Ishikawa (cell line): ENCODE measurements around the gene EPPIN.

Source experiments
- CEBPB ChIP-seq: IDR thresholded peaks from 2 replicates; pipeline ENCODE4 v1.6.1; 2012
- CREB1 ChIP-seq: IDR thresholded peaks from 2 replicates; pipeline ENCODE4 v1.6.1; 2012; ENCODE audit warnings: low read depth
- EGR1 ChIP-seq: IDR thresholded peaks from 2 replicates; pipeline ENCODE4 v1.6.1; 2012
- EP300 ChIP-seq: IDR thresholded peaks from 2 replicates; pipeline ENCODE4 v1.6.1; 2012; ENCODE audit warnings: borderline replicate concordance
- FOXM1 ChIP-seq: IDR thresholded peaks from 2 replicates; pipeline ENCODE4 v1.6.1; 2012; ENCODE audit warnings: low read depth, borderline replicate concordance
- NFIC ChIP-seq: IDR thresholded peaks from 2 replicates; pipeline ENCODE4 v1.6.1; 2012
- RAD21 ChIP-seq: IDR thresholded peaks from 2 replicates; pipeline ENCODE4 v1.6.1; 2012; ENCODE audit warnings: low read depth
- REST ChIP-seq: IDR thresholded peaks from 2 replicates; pipeline ENCODE4 v1.6.1; 2012; ENCODE audit warnings: low read depth, mild to moderate bottlenecking
- TAF1 ChIP-seq: IDR thresholded peaks from 2 replicates; pipeline ENCODE4 v1.6.1; 2012; ENCODE audit warnings: low read depth, mild to moderate bottlenecking
- TCF12 ChIP-seq: IDR thresholded peaks from 2 replicates; pipeline ENCODE4 v1.6.1; 2012; ENCODE audit warnings: low read depth
- TEAD4 ChIP-seq: IDR thresholded peaks from 2 replicates; pipeline ENCODE4 v1.6.1; 2012
- YY1 ChIP-seq: IDR thresholded peaks from 2 replicates; pipeline ENCODE4 v1.6.1; 2012; ENCODE audit warnings: low read depth
- ZBTB7A ChIP-seq: IDR thresholded peaks from 2 replicates; pipeline ENCODE4 v1.6.1; 2012; ENCODE audit warnings: low read depth
- TF ChIP-seq, protein P1 (sequence below): IDR thresholded peaks from 2 replicates; pipeline ENCODE4 v1.6.1; 2012
- TF ChIP-seq, protein P2 (sequence below): IDR thresholded peaks from 2 replicates; pipeline ENCODE4 v1.6.1; 2012

EPPIN gene

GRCh38 chr20:45578231-45578630 is 31.0 kb upstream of the EPPIN start:
- TF ChIP-seq RAD21: no peak
- no peak for TF ChIP-seq EGR1
- TF ChIP-seq, protein P1, sequence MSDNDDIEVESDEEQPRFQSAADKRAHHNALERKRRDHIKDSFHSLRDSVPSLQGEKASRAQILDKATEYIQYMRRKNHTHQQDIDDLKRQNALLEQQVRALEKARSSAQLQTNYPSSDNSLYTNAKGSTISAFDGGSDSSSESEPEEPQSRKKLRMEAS: no peak
- TF ChIP-seq TAF1: no peak
- no peak for TF ChIP-seq REST
- no peak for TF ChIP-seq ZBTB7A
- TF ChIP-seq CEBPB: no peak
- TF ChIP-seq NFIC: no peak
- TF ChIP-seq YY1: no peak
- no peak for TF ChIP-seq FOXM1
- TF ChIP-seq TCF12: no peak
- TF ChIP-seq, protein P2, sequence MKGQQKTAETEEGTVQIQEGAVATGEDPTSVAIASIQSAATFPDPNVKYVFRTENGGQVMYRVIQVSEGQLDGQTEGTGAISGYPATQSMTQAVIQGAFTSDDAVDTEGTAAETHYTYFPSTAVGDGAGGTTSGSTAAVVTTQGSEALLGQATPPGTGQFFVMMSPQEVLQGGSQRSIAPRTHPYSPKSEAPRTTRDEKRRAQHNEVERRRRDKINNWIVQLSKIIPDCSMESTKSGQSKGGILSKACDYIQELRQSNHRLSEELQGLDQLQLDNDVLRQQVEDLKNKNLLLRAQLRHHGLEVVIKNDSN: no peak
- TF ChIP-seq TEAD4: no peak
- no peak for TF ChIP-seq EP300
- TF ChIP-seq CREB1: no peak

DNA sequence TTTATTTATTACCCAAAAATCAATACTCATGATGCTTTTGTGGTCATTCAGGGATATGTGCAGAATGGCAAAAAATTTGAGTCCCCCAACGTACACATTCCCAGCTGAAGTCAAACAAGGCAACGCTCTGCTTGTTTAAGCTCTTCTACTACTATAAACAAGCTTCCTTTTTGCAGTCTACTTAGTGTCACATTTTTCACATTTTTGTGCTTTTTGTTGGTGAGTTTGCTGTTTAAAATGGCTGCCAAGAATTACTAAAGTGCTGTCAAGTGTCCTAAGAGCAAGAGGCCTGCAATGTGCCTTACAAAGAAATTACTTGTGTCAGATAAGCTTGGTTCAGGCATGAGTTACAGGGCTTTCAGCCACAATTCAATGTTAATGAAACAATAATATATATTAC is 29.8 kb upstream of the EPPIN start:
- TF ChIP-seq TCF12 (no peak), EP300 (no peak), TEAD4 (no peak), RAD21 (no peak), TAF1 (no peak), NFIC (no peak), FOXM1 (no peak), ZBTB7A (no peak), CEBPB (no peak), CREB1 (no peak), YY1 (no peak), REST (no peak), EGR1 (no peak)
- TF ChIP-seq, protein P1: no peak
- TF ChIP-seq, protein P2: no peak

GRCh38 chr20:45575931-45576330 is 28.7 kb upstream of the EPPIN start:
- TF ChIP-seq TEAD4 (no peak), EGR1 (no peak), CEBPB (no peak), REST (no peak), EP300 (no peak), NFIC (no peak), FOXM1 (no peak), ZBTB7A (no peak), TCF12 (no peak)
- TF ChIP-seq, protein P2: no peak
- TF ChIP-seq, protein P1: no peak

GRCh38 chr20:45564760-45565276 is 17.6 kb upstream of the EPPIN start:
- no peak for TF ChIP-seq CREB1
- no peak for TF ChIP-seq EGR1
- no peak for TF ChIP-seq ZBTB7A
- TF ChIP-seq RAD21: no peak
- no peak for TF ChIP-seq YY1
- TF ChIP-seq, protein P1: no peak
- TF ChIP-seq FOXM1: no peak
- no peak for TF ChIP-seq TCF12
- no peak for TF ChIP-seq NFIC
- TF ChIP-seq, protein P2: no peak
- TF ChIP-seq REST: no peak
- TF ChIP-seq TAF1: no peak
- TF ChIP-seq EP300: no peak
- TF ChIP-seq TEAD4: no peak
- no peak for TF ChIP-seq CEBPB
